ENCODE data around the gene CHRNA4. TPM values are rescaled to one million over a fixed set of nuclear protein-coding genes. Genes with fewer than 3 reads are reported as not detected.

CHRNA4 gene
- total RNA-seq = not detected
- long read RNA-seq, donor 1 = 0 reads
- long read RNA-seq, donor 2 = 0 reads

- no peak for DNase-seq (ENCODE audit: low spot score)
- intact Hi-C loops (cut with DNase I) = no loop called here
These were observed at the start of gene CHRNA4 for GRCh38 chr20:63360850-63361518. CHRNA4 (minus strand) TSS chr20:63361349; CDS start chr20:63361165, 184 bp downstream.

GRCh38 chr20:63409834-63410435 is 48.8 kb upstream of the CHRNA4 start:
- intact Hi-C loops (cut with DNase I) = no loop called here
- no peak for DNase-seq (ENCODE audit: low spot score)

- intact Hi-C loops (cut with DNase I) = no loop called here
- DNase-seq (ENCODE audit: low spot score) = no peak
These were observed 48.1 kb upstream of the CHRNA4 start for GRCh38 chr20:63409066-63409833.

- DNase-seq (ENCODE audit: low spot score) = no peak
- intact Hi-C loops (cut with DNase I) = no loop called here
These were observed 47.5 kb upstream of the CHRNA4 start for GRCh38 chr20:63408684-63409046.

- DNase-seq (ENCODE audit: low spot score) = no peak
- intact Hi-C loops (cut with DNase I) = no loop called here
These were observed 47.0 kb upstream of the CHRNA4 start for GRCh38 chr20:63407928-63408683.

- DNase-seq (ENCODE audit: low spot score) = no peak
- intact Hi-C loops (cut with DNase I) = no loop called here
These were observed 45.6 kb upstream of the CHRNA4 start for GRCh38 chr20:63406617-63407245.

GRCh38 chr20:63406011-63406410 is 44.9 kb upstream of the CHRNA4 start:
- DNase-seq (ENCODE audit: low spot score) = no peak
- intact Hi-C loops (cut with DNase I) = no loop called here

- intact Hi-C loops (cut with DNase I) = no loop called here
These were observed 44.1 kb upstream of the CHRNA4 start for GRCh38 chr20:63405102-63405730.

GRCh38 chr20:63404129-63405085 is 43.3 kb upstream of the CHRNA4 start:
- intact Hi-C loops (cut with DNase I) = no loop called here
- DNase-seq (ENCODE audit: low spot score) = no peak

More at GRCh38 chr20:63405102-63405730, 44.1 kb upstream of the CHRNA4 start:
- no peak for DNase-seq (ENCODE audit: low spot score)

- no peak for DNase-seq (ENCODE audit: low spot score)
- intact Hi-C loops (cut with DNase I) = no loop called here
These were observed 42.4 kb upstream of the CHRNA4 start for GRCh38 chr20:63403403-63404105.

GRCh38 chr20:63402860-63403220 is 41.7 kb upstream of the CHRNA4 start:
- intact Hi-C loops (cut with DNase I) = no loop called here
- no peak for DNase-seq (ENCODE audit: low spot score)

- no peak for DNase-seq (ENCODE audit: low spot score)
- intact Hi-C loops (cut with DNase I) = no loop called here
These were observed 41.2 kb upstream of the CHRNA4 start for GRCh38 chr20:63402181-63402859.

- intact Hi-C loops (cut with DNase I) = no loop called here
- DNase-seq (ENCODE audit: low spot score) = no peak
These were observed 40.4 kb upstream of the CHRNA4 start for GRCh38 chr20:63401384-63402110.

GRCh38 chr20:63400486-63401210 is 39.5 kb upstream of the CHRNA4 start:
- intact Hi-C loops (cut with DNase I) = no loop called here
- DNase-seq (ENCODE audit: low spot score) = no peak
